ENCODE results near the gene MYH7B.

MYH7B gene

DNA sequence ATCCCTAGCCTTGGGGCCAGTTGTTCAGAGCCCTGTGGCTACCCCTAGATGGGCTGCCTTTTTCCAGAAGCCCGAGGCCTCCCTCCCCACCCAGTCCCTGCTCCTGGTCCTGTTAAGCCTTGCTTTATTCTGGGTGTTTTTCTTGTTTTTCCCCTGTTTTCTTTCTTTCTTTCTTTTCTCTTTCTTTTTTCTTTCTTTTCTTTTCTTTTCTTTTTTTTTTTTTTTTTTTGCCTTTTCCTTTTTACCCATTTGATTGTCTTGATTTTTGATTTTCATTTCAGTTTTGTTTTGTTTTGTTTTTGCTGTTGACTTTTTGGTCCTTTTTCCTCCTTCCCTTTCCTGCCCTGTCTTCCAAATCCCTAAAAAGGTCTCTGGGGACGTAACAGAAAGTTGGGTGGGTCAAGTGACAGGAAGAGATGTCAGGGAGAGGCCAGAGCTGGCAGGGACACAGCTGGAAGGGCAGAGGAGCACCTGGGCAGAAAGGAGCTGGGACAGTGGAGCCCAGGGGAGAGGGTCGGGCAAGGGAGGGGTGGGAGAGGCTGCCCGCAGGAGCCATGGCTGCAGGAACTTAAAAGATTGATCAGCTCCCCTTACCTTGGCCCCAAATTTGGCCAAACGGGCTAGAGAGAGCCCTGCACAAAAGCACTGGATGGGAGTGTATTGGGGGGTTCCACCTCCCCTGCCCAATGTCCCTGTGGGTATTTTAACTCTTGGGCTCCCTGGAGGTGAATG lies 27.6 kb downstream of the MYH7B start:
- no peak overlapping the region for H3K27ac ChIP-seq
- no peak for TF ChIP-seq ZFX (IDR thresholded peaks at IDR 0.05; ENCODE audit: borderline replicate concordance)
- no peak for TF ChIP-seq CTCF (IDR thresholded peaks at IDR 0.05)

- no peak for TF ChIP-seq CTCF (IDR thresholded peaks at IDR 0.05)
- TF ChIP-seq ZFX (IDR thresholded peaks at IDR 0.05; ENCODE audit: borderline replicate concordance): no peak
- no peak overlapping the region for H3K27ac ChIP-seq
Measured at GRCh38 chr20:34983995-34984735, 28.5 kb downstream of the MYH7B start.

GRCh38 chr20:34984756-34985261 lies 29.1 kb downstream of the MYH7B start:
- TF ChIP-seq ZFX (IDR thresholded peaks at IDR 0.05; ENCODE audit: borderline replicate concordance): no peak
- no peak for TF ChIP-seq CTCF (IDR thresholded peaks at IDR 0.05)

GRCh38 chr20:34985461-34986310 lies 30.0 kb downstream of the MYH7B start:
- H3K27ac ChIP-seq: no peak overlapping the region

More at GRCh38 chr20:34984756-34985261, 29.1 kb downstream of the MYH7B start:
- H3K27ac ChIP-seq: no peak overlapping the region

DNA sequence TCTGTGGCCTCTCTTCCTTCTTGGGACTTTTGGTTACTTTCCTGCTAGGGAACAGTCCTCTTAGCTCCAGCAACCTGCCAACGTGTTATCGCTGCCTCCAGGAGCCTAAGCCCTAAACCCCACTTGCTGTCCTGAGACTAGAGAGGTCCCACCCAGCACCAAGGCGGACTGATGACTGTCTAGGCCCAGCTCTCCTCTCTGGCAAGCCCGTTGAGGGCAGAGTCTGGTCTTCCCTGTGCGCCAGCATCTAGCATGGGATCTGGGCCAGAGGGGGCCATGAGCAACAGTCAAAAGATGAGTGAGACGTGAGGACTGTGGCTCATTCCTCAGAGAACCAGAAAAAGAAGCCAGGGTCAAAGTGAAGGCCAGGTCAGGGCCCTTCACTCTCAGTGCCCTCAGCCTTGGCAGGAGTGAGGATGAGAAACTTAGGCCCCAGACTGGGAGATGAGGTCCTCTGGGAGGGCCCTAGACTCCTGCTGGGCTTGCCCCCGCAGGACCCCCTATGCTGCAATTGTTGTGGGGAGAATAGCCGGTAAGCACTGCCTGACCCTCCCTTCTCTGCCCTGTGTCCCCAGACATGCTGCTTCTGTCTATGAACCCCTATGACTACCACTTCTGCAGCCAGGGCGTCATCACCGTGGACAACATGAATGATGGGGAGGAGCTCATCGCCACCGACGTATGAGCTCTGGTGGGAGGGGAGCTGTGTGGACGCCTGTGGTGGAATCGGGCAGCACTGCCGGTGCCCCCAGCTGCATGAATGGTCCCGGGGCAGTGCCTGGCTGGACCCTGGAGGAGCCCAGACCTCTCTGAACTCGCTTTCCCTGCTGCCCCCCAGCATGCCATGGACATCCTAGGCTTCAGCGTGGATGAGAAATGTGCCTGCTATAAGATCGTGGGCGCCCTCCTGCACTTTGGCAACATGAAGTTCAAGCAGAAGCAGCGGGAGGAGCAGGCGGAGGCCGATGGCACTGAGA lies 30.9 kb downstream of the MYH7B start:
- no peak for TF ChIP-seq ZFX (IDR thresholded peaks at IDR 0.05; ENCODE audit: borderline replicate concordance)
- no peak for TF ChIP-seq CTCF (IDR thresholded peaks at IDR 0.05)
- no peak overlapping the region for H3K27ac ChIP-seq

More at GRCh38 chr20:34985461-34986310, 30.0 kb downstream of the MYH7B start:
- no peak for TF ChIP-seq ZFX (IDR thresholded peaks at IDR 0.05; ENCODE audit: borderline replicate concordance)
- no peak for TF ChIP-seq CTCF (IDR thresholded peaks at IDR 0.05)
